GM19438 (cell line): ENCODE measurements around the gene CLDN12.
"Not testable (repeated sequence)": the region's sequence is repeated elsewhere in the genome, so short reads cannot be mapped to it uniquely, and the experiment has no call there.

Experiments used
- ATAC-seq: cut with Tn5 transposase; IDR thresholded peaks from one replicate; pipeline ENCODE4 v1.9.1; 2021; ENCODE audit warnings: low read depth; ENCODE audit not compliant: unreplicated experiment

CLDN12 gene

DNA sequence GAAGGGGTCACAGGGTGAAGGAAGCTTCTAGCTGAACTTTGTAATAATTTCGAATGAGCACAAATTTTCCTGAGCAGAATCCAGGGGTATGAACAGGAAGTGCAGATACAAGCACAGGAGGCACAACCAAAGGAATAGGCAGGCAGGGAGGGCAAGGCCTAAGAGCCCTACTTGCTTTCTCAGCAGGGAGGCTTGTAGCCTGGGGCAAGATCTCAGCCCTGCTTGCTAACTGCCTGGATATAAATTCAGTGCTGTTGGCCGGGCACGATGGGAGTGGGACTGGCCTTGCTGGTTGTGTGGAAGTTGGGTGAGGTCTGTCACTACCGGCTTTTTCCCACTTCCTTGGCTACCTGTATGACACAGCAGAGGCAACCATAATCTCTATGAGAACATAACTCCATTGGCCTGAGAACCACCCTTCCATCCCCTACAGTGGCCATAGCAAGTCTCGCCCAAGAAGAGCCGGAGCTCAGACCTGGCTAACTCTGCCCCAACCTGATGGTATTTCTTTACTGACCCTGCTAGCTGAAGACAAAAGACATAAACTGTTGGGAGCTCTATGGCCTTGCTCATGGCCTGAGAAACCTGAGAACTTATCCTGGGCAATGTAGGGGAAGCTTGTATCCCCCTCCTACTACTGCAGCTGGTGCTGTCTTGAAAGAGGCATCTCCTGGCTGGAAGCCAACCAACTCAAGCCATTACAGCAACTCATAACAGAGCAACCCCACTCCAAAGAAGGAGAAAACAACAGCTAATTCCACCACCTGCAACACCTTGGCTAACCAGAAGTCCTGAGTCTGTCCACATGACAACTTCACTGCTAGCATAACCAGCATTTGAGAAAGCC lies 27.6 kb downstream of the CLDN12 start:
- ATAC-seq: no peak

DNA sequence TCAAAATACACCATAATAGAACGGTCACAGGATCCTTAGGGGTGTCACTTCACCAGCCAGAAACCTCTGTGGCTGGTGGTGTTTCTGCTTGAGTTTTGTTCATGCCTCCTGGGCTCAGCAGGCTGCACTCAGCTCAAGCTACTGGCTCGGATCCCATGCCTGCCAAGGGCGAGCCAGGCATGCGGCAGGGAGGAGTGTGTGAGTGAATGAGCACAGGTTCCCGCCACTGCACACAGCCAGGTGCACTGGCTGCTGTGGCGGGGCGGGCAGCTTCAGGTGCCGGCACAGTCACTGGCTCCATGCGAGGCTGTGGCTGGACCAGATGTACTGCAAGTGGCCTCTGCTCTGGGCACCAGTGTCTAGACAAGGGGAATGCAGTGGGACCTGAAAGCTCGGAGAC lies 29.5 kb downstream of the CLDN12 start:
- no peak for ATAC-seq

DNA sequence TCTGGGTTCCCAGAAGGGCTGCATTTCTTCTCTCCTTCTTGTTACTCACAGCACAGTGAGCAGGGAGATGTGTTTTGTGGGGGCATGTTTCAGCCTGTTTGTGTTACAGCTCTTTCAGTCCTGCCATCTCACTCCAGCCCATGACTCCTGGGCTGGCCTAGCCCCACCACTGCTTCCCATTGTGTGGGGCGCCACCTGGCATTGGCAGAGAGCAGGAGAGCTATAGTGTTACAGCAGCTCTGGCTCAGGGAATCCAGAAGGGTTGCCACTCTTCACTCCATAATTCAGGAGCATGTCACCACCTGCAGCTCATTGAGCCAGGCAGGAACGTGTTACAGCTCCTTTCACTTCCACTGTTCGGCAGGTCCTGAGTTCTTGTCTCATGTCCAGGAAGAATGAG lies 30.0 kb downstream of the CLDN12 start:
- ATAC-seq: no peak

DNA sequence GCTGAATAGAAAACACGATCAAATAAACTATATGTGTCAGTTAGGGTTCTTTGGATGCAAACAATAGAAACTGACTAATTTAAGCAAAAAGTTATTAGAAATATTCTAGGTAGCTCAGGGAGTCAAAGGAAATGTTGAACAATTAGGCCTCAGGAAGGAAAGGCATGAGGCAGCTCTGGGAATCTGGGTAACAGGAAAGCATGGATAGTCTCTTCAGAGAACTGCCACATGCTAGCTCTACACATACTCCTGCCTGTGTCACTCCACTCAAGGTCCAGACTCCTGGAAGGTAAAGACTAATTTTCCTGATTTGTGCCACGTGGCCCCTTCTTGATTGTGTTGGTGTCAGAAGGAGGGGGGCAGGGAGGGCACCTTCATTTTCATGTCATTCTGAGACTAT lies 42.4 kb downstream of the CLDN12 start:
- ATAC-seq: no peak

DNA sequence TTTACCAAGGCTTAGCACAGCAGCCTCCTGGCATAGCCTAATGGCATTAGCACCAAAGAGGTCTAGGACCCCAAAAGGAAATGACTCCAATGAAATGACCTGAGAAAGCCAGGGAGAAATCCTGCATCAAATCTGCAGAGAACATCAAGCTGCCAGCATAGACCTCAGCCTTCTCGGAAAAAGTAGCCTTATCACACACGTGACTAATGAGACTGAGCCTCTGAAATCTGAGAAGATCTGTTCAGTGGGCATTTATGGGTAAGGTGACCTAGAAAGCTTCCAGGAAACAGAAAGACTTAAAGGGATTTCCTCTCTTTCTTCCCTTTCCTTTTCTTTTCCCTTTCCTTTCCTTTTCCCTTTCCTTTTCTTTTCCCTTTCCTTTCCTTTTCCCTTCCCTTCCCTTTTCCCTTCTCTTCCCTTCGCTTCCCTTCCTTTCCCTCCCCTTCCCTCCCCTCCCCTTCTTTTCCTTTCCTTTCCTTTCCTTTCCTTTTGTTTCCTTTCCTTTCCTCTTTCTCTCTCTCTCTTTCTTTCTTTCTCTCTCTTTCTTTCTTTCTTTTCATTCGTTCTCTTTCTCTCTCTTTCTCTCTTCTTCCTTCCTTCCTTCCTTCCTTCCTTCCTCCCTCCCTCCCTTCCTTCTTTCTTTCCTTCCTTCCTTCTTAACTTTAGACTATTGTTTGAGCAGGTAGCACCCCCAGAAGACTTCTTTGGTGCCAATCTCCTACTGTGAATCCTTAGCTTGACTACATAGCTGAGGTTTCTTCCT lies 43.1 kb downstream of the CLDN12 start:
- no peak for ATAC-seq

DNA sequence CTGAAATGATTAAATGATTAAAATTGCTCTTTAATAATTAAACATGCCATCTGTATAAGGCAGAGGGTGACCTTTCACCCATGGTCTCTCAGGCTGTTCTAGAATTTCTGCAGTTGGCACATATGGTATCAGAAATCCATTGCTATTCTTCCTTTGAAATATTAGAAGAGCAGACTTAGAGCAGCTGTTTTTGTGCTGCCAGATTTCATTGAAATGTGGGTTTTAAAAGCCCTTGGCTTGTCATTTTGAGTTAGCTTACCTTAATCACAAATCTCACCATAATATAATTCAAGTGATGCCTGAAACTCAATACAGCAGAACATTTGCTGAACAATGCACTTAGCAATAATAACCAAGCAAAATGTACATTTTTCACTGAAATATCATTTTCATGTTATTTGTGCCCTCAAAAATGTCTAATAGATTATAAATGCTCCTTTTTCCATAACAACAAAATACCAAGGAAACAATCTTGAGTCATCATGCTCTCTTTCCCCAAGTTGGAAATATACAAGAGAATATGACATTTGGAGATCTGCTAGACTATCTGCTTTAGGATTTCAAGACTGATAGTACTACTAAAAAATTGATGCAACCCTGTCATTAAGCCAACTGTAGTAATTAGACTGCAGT lies 50.1 kb downstream of the CLDN12 start:
- ATAC-seq: no peak

DNA sequence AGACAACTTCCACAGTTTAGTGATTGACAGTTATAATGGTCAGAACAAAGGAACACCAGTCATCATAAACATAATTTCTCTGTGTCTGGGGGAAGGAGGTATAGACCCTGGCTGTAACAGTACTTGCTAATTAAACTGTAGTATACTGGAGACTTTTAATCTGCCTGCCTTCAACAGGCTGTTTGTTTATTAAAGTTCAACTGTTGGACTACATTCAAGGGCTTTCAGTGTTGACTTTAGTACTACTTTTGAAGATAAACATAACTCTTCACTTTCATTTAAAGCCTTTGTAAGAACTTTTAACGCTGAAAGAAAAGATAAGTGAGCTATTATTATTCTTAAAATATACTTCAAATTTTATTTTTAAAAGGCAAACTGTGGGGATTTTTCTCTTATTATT lies 50.7 kb downstream of the CLDN12 start:
- no peak for ATAC-seq

DNA sequence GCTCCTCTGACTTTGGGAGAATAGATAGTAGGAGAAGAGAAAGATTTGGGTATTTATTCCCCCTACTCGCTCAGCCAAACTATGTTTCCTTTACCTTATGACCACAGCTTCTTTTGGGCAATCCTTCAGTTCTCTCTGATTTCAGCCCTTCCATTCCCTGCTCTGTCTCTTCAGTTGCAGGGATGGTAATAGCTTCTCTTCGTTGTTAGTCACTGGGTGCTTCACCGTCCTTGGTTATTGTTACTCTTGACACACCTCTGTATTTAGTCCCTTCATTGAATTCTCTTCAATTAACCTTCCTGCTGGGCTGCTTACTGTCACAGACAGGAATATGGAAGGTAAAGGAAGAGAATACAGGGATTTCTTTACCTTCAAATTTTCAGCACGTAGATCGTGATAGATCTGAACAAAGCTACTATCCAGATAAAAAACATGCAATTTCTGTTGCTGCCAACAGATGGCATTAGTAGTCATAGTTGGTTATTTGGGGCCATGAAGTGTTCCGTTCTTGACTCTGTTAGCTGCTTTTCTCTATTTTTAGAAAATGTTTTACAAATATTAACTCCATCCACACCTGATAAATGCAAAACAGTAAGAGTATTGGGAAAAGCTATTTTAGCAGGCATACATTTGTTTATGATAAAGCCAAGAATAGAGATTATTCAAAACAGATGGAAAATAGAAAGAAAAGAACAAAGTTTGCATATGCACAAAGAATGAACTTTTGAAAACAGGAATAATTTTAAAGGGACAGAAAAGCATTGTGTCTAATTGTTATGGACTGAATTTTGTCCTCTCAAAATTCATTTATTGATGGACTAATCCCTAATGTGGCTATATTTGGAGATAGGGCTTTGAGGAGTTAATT lies 52.1 kb downstream of the CLDN12 start:
- ATAC-seq: peak; percentile 83

DNA sequence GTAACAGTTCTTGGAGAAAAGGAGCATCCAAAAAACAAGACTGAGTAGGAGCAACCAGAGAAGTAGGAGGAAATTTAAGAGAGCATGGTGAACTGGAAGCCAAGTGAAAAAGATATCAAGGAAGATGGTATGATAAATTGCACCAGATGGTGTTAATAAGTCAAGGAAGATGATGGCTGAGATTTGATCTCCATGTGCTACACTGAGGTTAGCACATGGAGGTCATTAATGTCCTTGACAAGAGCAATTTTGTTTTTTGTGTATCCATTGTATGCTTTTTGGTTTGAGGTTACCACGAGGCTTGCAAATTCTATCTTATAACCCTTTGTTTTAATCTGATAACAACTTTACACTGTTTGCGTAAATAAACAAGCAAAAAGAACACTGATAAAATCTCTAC lies 54.8 kb downstream of the CLDN12 start:
- ATAC-seq: no peak

DNA sequence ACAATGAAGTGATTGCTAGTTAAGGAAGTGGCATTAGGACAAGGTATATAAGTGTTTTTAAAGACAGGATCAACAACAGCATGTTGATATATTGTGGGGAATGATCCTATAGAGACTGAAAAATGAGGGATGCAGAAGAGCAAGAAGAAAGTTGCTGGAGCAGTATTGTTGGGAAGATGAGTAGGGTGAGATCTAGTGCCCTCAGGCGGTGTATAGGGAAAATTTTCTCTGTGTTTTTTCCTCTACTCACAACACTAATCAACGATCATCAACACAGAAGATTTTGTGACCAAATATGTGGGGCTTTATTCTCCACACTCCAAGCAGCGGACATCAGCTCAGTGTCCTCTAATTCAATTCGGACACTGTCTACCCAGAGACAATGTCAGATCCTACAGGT lies 56.6 kb downstream of the CLDN12 start:
- ATAC-seq: no peak

DNA sequence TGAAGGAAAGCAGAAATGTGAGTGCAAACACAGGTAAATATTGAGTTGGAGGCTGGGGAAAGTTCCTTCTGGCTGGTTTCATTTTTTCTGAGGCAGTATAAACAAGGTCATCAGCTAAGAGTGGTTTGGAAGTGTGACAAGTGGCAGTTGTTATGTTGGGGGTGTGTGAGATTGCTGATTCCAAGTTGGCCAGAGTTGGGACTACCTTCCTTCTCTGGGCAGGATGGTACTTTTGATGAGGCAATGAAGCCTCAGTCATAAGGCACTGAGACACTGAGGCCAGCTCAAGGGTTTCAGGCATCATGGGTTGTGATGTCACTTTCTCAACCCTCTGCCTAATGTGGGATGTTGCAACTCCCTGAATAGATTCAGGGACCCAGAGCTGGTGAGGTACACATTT lies 58.0 kb downstream of the CLDN12 start:
- no peak for ATAC-seq

DNA sequence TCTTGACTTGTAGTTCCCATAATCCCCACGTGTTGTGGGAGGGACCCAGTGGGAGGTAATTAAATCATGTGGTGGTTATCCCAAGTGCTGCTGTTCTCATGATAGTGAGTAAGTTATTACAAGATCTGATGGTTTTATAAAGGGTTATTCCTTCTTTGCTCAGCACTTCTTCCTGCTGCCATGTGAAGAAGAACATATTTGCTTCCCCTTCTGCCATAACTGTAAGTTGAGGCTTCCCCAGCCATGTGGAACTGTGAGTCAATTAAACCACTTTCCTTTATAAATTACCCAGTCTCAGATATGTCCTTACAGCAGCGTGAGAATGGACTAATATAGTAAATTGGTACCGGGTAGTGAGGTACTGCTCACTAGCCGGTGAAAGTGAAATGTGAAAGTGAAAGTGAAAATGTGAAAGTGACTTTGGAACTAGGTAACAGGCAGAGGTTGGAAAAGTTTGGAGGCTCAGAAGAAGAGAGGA lies 59.9 kb downstream of the CLDN12 start:
- not testable (repeated sequence) for ATAC-seq
